Neural progenitor cell (in vitro differentiated cells): Measurements from ENCODE around the gene IGHMBP2.

Source experiments
- CTCF ChIP-seq: fragments of 200-600 bp; sonication (generic); IDR thresholded peaks from 2 replicates; pipeline ENCODE4 v1.5.1; 2017; ENCODE audit warnings: antibody characterized with exemption, mild to moderate bottlenecking
- EZH2phosphoT487 ChIP-seq: fragments of 200-600 bp; sonication (generic); IDR thresholded peaks from 2 replicates; pipeline ENCODE4 v1.6.1; 2017; ENCODE audit warnings: antibody characterized with exemption

- no peak for TF ChIP-seq CTCF
- no peak for TF ChIP-seq EZH2phosphoT487
Observed at GRCh38 chr11:68976563-68976962, 72.9 kb downstream of the IGHMBP2 start.
